GM08714 (cell line): ENCODE results near the gene RUNX3.
"Not testable (repeated sequence)": the region's sequence is repeated elsewhere in the genome, so short reads cannot be mapped to it uniquely, and the experiment has no call there.

Experiments
- H3K4me3 ChIP-seq: fragments of 200-500 bp; sonication (Bioruptor generic); 2 replicates; pipeline ENCODE4 v1.5.1; 2014; ENCODE audit warnings: mild to moderate bottlenecking, low read length, inconsistent platforms
- ZNF274 ChIP-seq: IDR thresholded peaks from 2 replicates; pipeline ENCODE4 v1.6.1; 2012; ENCODE audit warnings: mild to moderate bottlenecking, low read depth, low read length

Gene RUNX3

GRCh38 chr1:24912376-24913273, 17.5 kb downstream of the RUNX3 start:
- H3K4me3 ChIP-seq, result no peak overlapping the region
- TF ChIP-seq ZNF274, result no peak

DNA sequence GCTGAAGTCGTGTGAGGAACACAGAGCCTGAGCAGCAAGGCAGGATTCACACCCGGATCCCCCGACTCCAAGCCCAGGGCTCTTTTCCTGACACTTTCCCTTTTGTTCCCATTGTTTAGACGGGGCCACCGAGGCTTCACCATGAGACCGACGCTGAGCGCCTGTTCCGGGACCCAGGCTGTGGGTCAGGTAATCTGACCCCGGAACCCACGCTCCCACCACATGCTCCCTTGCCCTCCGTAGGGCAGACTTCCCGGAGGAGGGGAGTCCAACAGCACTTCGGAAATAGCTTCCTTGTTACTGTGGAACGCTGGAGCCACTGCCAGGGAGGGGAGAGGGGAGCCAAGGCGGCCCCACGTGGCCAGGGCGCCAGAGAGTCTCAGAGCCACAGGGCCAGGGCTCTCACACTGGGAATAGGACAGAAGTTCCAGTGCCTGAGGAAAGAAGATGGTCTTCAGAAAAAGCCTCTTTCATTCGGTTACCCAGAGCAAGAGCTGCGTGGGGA, 18.4 kb downstream of the RUNX3 start:
- no peak overlapping the region for H3K4me3 ChIP-seq
- no peak for TF ChIP-seq ZNF274

DNA sequence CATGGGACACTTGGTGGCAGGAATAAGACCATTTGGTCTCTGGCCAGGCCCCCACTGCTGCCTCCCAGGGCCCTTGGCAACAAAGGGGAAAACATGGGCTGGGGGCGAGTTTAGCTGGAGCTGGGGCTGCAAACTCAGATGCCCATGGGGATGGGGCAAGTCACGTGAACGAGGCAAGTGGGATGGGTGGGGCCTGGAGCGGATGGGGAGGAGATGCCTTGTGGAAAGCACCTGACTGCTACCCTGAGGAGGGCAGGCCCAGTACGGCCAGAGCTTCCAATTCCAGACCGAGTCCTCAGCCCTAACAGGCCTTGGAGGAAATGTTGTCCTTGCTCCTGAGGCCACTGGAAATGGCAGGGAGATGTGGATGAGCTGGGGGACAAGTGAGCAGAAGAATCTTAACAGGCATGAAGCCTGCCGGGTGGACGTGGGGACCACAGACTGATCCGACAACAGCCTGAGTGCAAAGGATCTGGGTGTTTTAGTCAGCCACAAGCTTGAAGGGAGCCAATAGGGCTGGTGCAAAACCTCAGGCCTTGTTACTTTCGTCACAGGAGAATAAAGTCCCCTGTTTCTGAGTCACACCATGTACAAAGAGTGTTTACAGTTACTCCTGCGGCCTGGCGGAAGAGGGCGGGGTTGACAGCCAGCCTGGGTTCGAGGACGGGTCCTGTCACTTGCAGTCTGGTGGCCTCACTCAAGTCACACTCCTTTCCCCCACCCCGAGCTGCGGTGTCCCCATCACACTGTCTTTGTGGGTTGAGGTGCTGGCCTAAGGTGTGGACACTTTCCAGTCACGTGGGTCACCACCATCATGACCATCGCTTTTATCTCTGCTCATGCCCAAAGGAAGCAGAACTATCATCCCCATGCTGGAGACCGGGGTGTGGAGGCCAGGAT, 19.1 kb downstream of the RUNX3 start:
- TF ChIP-seq ZNF274, result no peak
- no peak overlapping the region for H3K4me3 ChIP-seq

DNA sequence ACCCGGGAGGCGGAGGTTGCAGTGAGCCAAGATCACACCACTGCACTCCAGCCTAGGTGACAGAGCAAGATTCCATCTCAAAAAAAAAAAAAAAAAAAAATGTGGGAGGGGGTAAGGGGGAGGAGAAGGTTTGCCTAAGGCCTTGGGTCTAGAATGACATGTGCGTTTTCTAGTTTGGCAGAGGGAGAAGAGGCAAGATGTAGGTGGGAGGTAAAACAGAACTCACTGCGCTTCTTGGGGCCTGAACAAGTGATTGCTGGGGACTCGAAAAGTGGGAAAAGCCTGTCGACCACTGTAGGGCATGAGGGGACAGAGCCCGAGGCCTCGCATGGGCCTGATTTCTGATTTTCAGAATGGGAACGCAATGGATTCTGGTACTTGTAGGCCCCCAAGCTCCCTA, 19.9 kb downstream of the RUNX3 start:
- no peak for TF ChIP-seq ZNF274
- no peak overlapping the region for H3K4me3 ChIP-seq

GRCh38 chr1:24909388-24909898, 20.6 kb downstream of the RUNX3 start:
- TF ChIP-seq ZNF274, result no peak
- no peak overlapping the region for H3K4me3 ChIP-seq

- H3K4me3 ChIP-seq, result no peak overlapping the region
- TF ChIP-seq ZNF274, result no peak
Measured at GRCh38 chr1:24908591-24909259, 21.4 kb downstream of the RUNX3 start.

DNA sequence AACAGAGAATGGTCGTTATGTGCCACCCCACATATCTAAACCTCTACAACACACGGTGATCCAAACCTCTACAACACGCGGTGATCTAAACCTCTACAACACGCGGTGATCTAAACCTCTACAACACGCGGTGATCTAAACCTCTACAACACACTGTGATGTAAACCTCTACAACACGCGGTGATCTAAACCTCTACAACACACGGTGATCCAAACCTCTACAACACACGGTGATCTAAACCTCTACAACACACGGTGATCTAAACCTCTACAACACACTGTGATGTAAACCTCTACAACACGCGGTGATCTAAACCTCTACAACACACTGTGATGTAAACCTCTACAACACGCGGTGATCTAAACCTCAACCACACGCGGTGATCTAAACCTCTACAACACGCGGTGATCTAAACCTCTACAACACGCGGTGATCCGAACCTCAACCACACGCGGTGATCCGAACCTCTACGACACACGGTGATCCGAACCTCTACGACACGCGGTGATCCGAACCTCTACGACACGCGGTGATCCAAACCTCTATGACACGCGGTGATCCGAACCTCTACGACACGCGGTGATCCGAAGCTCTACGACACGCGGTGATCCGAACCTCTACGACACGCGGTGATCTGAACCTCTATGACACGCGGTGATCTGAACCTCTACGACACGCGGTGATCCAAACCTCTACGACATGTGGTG, 22.3 kb downstream of the RUNX3 start:
- not testable (repeated sequence) for H3K4me3 ChIP-seq

GRCh38 chr1:24906760-24907490, 23.2 kb downstream of the RUNX3 start:
- TF ChIP-seq ZNF274, result no peak
- H3K4me3 ChIP-seq, result no peak overlapping the region

- TF ChIP-seq ZNF274, result no peak
- no peak overlapping the region for H3K4me3 ChIP-seq
Measured at GRCh38 chr1:24905979-24906720, 23.9 kb downstream of the RUNX3 start.

DNA sequence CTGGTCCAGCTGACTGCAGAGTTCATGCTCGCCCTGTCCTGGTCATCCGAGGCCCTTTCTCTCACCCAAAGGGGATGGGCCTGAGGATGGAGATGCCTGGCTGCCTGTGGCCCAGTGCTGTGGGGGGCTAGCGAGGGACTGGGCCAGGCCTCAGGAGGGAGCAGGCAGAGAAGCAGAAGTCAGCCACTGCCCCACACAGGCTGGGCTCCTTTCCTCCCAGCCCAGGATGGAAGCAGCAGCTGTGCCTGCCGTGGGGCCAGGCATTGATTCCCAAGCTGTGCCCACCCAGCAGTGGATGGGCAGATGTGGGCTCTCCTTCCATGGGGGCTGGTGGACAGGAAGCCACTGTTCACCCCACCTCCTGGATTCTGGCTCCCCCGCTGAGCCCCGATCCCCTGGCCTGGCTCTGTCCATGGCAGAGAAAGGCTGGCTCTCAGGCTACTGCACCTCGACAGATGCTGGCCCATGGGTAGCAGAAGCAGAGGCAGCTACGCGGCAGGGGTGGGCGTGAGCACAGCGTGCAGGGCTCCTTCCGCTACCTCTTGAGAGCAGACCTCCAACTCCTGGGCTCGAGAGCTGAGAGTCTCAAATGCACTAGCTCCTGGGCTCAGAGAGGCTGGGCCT, 24.6 kb downstream of the RUNX3 start:
- TF ChIP-seq ZNF274, result no peak
- no peak overlapping the region for H3K4me3 ChIP-seq

DNA sequence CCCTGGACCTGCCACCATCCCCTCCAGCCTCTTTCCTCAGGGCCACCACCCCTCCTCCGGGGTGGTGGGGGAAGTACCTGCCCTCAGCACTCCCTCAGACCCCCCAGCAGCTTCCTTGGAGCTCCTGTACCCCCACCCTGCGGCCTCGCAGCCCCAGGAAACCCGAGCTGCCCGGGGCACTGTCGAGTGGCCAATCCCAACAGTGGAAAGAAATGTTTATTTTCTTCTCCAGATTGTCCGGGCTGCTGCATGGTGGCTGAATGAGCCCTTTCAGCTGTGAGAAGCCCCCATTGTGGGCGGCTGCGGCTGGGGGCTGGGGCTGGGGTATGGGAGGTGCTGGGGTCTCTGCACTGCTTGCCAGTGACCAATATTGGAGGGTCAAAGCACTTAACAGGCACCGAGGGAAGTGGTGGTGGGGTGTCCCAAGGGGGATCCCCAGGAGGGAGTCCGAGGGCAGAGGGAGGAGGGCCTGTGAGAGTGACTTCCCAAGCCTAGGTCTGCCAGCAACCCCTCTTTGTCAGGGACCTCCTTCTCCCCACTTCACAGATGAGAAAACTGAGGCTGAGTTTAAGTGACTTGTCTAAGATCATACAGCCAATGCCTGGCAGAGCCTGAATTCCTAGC, 25.2 kb downstream of the RUNX3 start:
- no peak for TF ChIP-seq ZNF274
- no peak overlapping the region for H3K4me3 ChIP-seq
